GM12874 (cell line): Measurements from ENCODE around the gene DXO.

ENCODE experiments used
- CTCF ChIP-seq: IDR thresholded peaks from 2 replicates; pipeline ENCODE4 v1.5.1; 2011; ENCODE audit warnings: low read depth, mild to moderate bottlenecking, control low read depth, low read length, moderate library complexity; ENCODE audit not compliant: insufficient read depth

The DXO gene

GRCh38 chr6:31922942-31923341, 49.0 kb downstream of the DXO start:
- peak; percentile 17; the same call in 1 of the 2 replicates for TF ChIP-seq CTCF

GRCh38 chr6:31920811-31921210, 51.1 kb downstream of the DXO start:
- TF ChIP-seq CTCF: no peak
